ENCODE results near the gene VOPP1.

DNA sequence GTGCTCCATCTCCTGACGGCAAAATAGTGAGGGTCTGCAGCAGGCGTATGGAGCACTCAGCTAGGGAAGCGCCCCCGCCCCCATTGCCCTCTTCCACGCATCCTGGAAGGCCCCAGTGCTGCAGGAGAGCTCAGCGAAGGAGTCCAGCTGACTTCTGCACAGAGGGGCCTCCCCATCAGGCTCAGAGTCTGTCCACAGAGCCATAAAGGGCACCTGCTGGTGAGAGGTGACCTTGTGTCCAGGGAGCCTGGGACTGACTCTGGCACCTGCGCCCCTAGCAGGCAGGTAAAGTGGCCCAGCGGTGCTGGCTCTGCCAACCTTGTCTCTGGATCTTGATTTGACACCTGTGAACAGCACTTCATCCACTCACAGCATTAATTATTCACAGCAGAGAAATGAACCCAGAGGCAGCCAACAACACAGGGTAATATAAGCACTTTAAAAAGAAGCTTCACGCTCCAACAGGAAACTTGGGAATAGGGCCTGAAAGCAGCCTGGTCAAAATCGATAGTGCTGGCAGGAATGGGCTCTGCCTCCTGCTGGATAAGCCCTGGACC is 59.6 kb downstream of the VOPP1 start:
- TF ChIP-seq, protein P1, sequence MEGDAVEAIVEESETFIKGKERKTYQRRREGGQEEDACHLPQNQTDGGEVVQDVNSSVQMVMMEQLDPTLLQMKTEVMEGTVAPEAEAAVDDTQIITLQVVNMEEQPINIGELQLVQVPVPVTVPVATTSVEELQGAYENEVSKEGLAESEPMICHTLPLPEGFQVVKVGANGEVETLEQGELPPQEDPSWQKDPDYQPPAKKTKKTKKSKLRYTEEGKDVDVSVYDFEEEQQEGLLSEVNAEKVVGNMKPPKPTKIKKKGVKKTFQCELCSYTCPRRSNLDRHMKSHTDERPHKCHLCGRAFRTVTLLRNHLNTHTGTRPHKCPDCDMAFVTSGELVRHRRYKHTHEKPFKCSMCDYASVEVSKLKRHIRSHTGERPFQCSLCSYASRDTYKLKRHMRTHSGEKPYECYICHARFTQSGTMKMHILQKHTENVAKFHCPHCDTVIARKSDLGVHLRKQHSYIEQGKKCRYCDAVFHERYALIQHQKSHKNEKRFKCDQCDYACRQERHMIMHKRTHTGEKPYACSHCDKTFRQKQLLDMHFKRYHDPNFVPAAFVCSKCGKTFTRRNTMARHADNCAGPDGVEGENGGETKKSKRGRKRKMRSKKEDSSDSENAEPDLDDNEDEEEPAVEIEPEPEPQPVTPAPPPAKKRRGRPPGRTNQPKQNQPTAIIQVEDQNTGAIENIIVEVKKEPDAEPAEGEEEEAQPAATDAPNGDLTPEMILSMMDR (IDR thresholded peaks at IDR 0.05): no peak
- no peak for TF ChIP-seq POLR2A (IDR thresholded peaks at IDR 0.05)
